Measurements from ENCODE around the gene RFX7.

- TF ChIP-seq POLR2A (IDR thresholded peaks at IDR 0.05) (no peak), CTCF (IDR thresholded peaks at IDR 0.05) (no peak)
Observed at GRCh38 chr15:56291741-56292140, 48.1 kb upstream of the RFX7 start.
